PC-3 (cell line): ENCODE data around the gene RNASEH1. TPM values are rescaled to one million over a fixed set of nuclear protein-coding genes. Genes with fewer than 3 reads are reported as not detected.
"Not testable (repeated sequence)": the region's sequence is repeated elsewhere in the genome, so short reads cannot be mapped to it uniquely, and the experiment has no call there.

Source experiments
- ATAC-seq: fragments of 200-7000 bp; cut with Tn5 transposase; 2 replicates; pipeline ENCODE4 v1.9.1; 2020; ENCODE audit warnings: mild to moderate bottlenecking, moderate library complexity
- BruUV-seq: library from RNA; stranded (reverse); fragments of 400-500 nt; replicated peaks from 2 replicates; lab custom pipeline; 2021; lab: Mats Ljungman, UMichigan
- CTCF ChIA-PET: fragments of 300-600 bp; sonication (Branson Sonifier 250); formaldehyde crosslinking; loops from one replicate; lab custom pipeline; 2022; ENCODE audit warnings: antibody characterized with exemption; lab: Charles Lee
- POLR2A ChIA-PET: fragments of 300-600 bp; sonication (Branson Sonifier 250); formaldehyde crosslinking; loops from one replicate; lab custom pipeline; 2022; ENCODE audit warnings: antibody characterized with exemption; ENCODE audit not compliant: unreplicated experiment; lab: Charles Lee
- DNase-seq: peaks from one replicate; pipeline ENCODE4 v3.0.0-alpha.2; 2015
- H2AFZ ChIP-seq: fragments of 300-600 bp; sonication (generic); 2 replicates; pipeline ENCODE4 v1.6.0; 2016; ENCODE audit warnings: antibody characterized with exemption, low read length
- H3F3A ChIP-seq: fragments of 300-600 bp; sonication (generic); one replicate; pipeline ENCODE4 v1.6.0; 2017; ENCODE audit warnings: antibody characterized with exemption, low read length, control low read depth, mild to moderate bottlenecking; ENCODE audit not compliant: unreplicated experiment
- H3K27ac ChIP-seq: fragments of 300-600 bp; sonication (generic); 2 replicates; pipeline ENCODE4 v1.5.1; 2016; ENCODE audit warnings: mild to moderate bottlenecking, low read length
- H3K27me3 ChIP-seq: fragments of 300-600 bp; sonication (generic); 2 replicates; pipeline ENCODE4 v1.6.1; 2016; ENCODE audit warnings: low read length, mixed read lengths
- H3K36me3 ChIP-seq: fragments of 300-600 bp; sonication (generic); 2 replicates; pipeline ENCODE4 v1.6.1; 2016; ENCODE audit warnings: low read depth, mixed run types, low read length, mixed read lengths
- H3K4me1 ChIP-seq: fragments of 300-600 bp; sonication (generic); 2 replicates; pipeline ENCODE4 v1.5.1; 2016; ENCODE audit warnings: low read length; ENCODE audit not compliant: insufficient read depth
- H3K4me2 ChIP-seq: fragments of 300-600 bp; sonication (generic); 2 replicates; pipeline ENCODE4 v1.6.0; 2016; ENCODE audit warnings: low read length
- H3K4me3 ChIP-seq: fragments of 300-600 bp; sonication (generic); 2 replicates; pipeline ENCODE4 v1.5.1; 2016; ENCODE audit warnings: mild to moderate bottlenecking, low read length, mixed read lengths
- H3K79me2 ChIP-seq: fragments of 300-600 bp; sonication (generic); 2 replicates; pipeline ENCODE4 v1.6.1; 2017; ENCODE audit warnings: low read length, mixed read lengths
- H3K9ac ChIP-seq: fragments of 300-600 bp; sonication (generic); 2 replicates; pipeline ENCODE4 v1.6.0; 2016; ENCODE audit warnings: mild to moderate bottlenecking, low read length
- H3K9me2 ChIP-seq: fragments of 300-600 bp; sonication (generic); replicated peaks from 2 replicates; pipeline ENCODE4 v1.6.1; 2016; ENCODE audit warnings: mixed run types, low read length, mixed read lengths
- H3K9me3 ChIP-seq: fragments of 300-600 bp; sonication (generic); 2 replicates; pipeline ENCODE4 v1.6.1; 2016; ENCODE audit warnings: low read length, mixed read lengths
- H4K20me1 ChIP-seq: fragments of 300-600 bp; sonication (generic); 2 replicates; pipeline ENCODE4 v1.6.1; 2016; ENCODE audit warnings: low read length, mixed read lengths
- EZH2 ChIP-seq: fragments of 300-600 bp; sonication (generic); IDR thresholded peaks from one replicate; pipeline ENCODE4 v1.6.1; 2017; ENCODE audit warnings: antibody characterized with exemption, mild to moderate bottlenecking, low read length; ENCODE audit not compliant: unreplicated experiment
- EZH2phosphoT487 ChIP-seq: fragments of 300-600 bp; sonication (generic); IDR thresholded peaks from 2 replicates; pipeline ENCODE4 v1.6.1; 2018; ENCODE audit warnings: mild to moderate bottlenecking, antibody characterized with exemption, low read length, borderline replicate concordance
- intact Hi-C: fragments of 100-400 bp; cut with micrococcal nuclease; formaldehyde crosslinking; loops from 2 replicates; pipeline ENCODE4 v1.9.0; 2023
- total RNA-seq: library from RNA; depleted of rRNA; stranded (reverse); fragments of >200 nt; gene quantifications from 2 replicates; pipeline ENCODE4 v1.2.3, GENCODE V29; 2014
- TF ChIP-seq, protein P1 (sequence below): fragments of 300-600 bp; sonication (generic); conservative IDR thresholded peaks from 2 replicates; pipeline ENCODE4 v1.5.1; 2017; ENCODE audit warnings: antibody characterized with exemption, low read depth, mild to moderate bottlenecking, low read length

Gene RNASEH1
- total RNA-seq, 1 experiment from 2014 or later = 51.1 TPM

DNA sequence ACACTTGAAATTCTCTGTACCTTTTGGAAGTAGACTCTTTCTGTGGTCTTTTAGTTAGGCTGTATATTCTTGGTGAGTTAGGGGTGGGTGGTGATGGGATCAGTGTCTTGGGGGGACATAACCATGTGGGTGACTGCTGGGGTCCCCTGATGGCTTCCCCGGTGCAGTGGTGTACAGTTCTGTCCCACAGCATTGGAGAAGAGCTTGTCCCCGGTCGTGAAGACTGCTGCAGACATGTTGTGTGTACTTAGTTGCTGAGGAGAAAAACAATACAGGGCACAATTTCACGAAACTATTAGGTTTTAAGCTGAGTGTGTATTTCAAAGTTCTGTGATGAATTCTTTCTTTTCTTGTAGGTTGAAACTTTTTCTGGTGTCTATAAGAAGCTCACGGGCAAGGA is 22.3 kb upstream of the RNASEH1 start:
- peaks cover 59% of the 10 kb centered on the region for H3K79me2 ChIP-seq
- CTCF ChIA-PET = no interaction called here

DNA sequence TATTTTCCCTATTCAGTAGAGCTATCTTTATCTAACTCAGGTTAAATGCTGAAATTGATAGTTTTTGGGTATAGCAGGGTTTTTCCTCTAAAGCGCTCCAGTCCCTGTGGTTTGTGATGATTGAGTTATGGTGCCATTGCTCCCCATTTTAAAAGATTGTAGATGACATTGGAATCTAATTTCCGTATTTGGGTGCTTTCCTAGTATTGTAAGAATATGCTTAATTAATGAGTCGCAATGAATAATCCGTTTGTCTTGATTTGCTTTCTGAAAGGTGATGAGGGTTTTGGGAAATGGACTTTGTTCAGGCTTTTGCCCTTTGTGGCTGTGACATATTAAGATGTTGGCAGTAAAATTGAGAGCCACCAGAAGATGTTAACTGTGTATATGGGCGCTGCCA is 20.9 kb upstream of the RNASEH1 start:
- Histone ChIP-seq H3K4me3 (peak overlapping the region; percentile 100), H3K36me3 (peaks cover 71% of the 10 kb centered on the region), H2AFZ (no peak overlapping the region), H3K27ac (no peak overlapping the region), H3F3A (peaks cover 12% of the 10 kb centered on the region), H3K27me3 (no peaks in the 10 kb centered on the region), H3K9me3 (no peaks in the 10 kb centered on the region), H4K20me1 (peaks cover 64% of the 10 kb centered on the region), H3K9ac (no peak overlapping the region), H3K79me2 (peaks cover 66% of the 10 kb centered on the region), H3K9me2 (no peaks in the 10 kb centered on the region), H3K4me1 (peaks cover 30% of the 10 kb centered on the region), H3K4me2 (peak overlapping the region; percentile 98)
- intact Hi-C loops = loop anchor here (2.0 to 5.0 kb wide), 3 partner anchors 62 to 202 kb away; partner anchors contain the start of genes ADI1, EIPR1 and TRAPPC12
- CTCF ChIA-PET = interaction anchor here (0.7 kb wide), 1 partner anchor 33 kb away, joined by 3 read pairs; no protein-coding TSS in a partner anchor
- no peak for ATAC-seq
- no peak for TF ChIP-seq EZH2phosphoT487
- no peak for TF ChIP-seq EZH2
- TF ChIP-seq, protein P1, sequence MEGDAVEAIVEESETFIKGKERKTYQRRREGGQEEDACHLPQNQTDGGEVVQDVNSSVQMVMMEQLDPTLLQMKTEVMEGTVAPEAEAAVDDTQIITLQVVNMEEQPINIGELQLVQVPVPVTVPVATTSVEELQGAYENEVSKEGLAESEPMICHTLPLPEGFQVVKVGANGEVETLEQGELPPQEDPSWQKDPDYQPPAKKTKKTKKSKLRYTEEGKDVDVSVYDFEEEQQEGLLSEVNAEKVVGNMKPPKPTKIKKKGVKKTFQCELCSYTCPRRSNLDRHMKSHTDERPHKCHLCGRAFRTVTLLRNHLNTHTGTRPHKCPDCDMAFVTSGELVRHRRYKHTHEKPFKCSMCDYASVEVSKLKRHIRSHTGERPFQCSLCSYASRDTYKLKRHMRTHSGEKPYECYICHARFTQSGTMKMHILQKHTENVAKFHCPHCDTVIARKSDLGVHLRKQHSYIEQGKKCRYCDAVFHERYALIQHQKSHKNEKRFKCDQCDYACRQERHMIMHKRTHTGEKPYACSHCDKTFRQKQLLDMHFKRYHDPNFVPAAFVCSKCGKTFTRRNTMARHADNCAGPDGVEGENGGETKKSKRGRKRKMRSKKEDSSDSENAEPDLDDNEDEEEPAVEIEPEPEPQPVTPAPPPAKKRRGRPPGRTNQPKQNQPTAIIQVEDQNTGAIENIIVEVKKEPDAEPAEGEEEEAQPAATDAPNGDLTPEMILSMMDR = no peak
- POLR2A ChIA-PET = interaction anchor here (0.5 kb wide), 1 partner anchor 60 kb away, joined by 3 read pairs; no protein-coding TSS in a partner anchor
- BruUV-seq = no TSS peak
- DNase-seq = no peak

More for the DNA sequence above, 22.3 kb upstream of the RNASEH1 start:
- Histone ChIP-seq H3K9me2 (no peaks in the 10 kb centered on the region), H3K27ac (no peak overlapping the region), H3K4me2 (no peak overlapping the region), H4K20me1 (peaks cover 64% of the 10 kb centered on the region), H3K27me3 (no peaks in the 10 kb centered on the region), H2AFZ (no peak overlapping the region), H3K9me3 (no peaks in the 10 kb centered on the region), H3K36me3 (peaks cover 71% of the 10 kb centered on the region), H3F3A (peaks cover 12% of the 10 kb centered on the region), H3K9ac (no peak overlapping the region), H3K4me3 (no peak overlapping the region), H3K4me1 (peaks cover 30% of the 10 kb centered on the region)
- no peak for DNase-seq
- ATAC-seq = no peak
- intact Hi-C loops = no loop called here
- POLR2A ChIA-PET = interaction anchor here (0.7 kb wide), 1 partner anchor 57 kb away, joined by 3 read pairs; no protein-coding TSS in a partner anchor
- TF ChIP-seq, protein P1 = no peak
- TF ChIP-seq EZH2phosphoT487 (no peak), EZH2 (no peak)
- BruUV-seq = no TSS peak

DNA sequence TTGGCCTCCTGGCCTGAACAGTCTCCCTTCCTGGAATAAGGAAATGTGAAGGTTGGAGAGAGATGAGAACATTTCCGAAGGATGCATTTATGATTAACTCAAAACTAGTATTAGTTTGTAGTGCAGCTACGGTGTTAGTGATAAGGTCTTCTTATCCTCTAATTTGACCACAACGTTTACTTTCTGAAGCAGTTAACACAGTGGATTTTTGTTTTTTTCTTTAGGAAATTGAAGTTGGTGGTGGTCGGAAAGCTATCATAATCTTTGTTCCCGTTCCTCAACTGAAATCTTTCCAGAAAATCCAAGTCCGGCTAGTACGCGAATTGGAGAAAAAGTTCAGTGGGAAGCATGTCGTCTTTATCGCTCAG is 18.1 kb upstream of the RNASEH1 start:
- BruUV-seq, POLR2A ChIA-PET, H3K9me3 ChIP-seq, H2AFZ ChIP-seq, H3K9me2 ChIP-seq, H3K27me3 ChIP-seq, CTCF ChIA-PET, ATAC-seq, DNase-seq, H3F3A ChIP-seq: not testable (repeated sequence)
- Histone ChIP-seq H4K20me1 (peaks cover 55% of the 10 kb centered on the region), H3K4me3 (peak overlapping the region; percentile 100), H3K27ac (0 out of 2 replicates have a peak overlapping the region, but pooled peaks have one; percentile 35), H3K4me2 (peak overlapping the region; percentile 98), H3K4me1 (peaks cover 30% of the 10 kb centered on the region), H3K9ac (peak overlapping the region; percentile 99), H3K36me3 (peaks cover 54% of the 10 kb centered on the region), H3K79me2 (peaks cover 64% of the 10 kb centered on the region)
- intact Hi-C loops = loop anchor here (5.0 kb wide), 2 partner anchors 59 to 199 kb away; partner anchors contain the start of genes ADI1, EIPR1 and TRAPPC12
